ENCODE results near the gene ELL2. TPM values are rescaled to one million over a fixed set of nuclear protein-coding genes. Genes with fewer than 3 reads are reported as not detected.
"Not testable (repeated sequence)": the region's sequence is repeated elsewhere in the genome, so short reads cannot be mapped to it uniquely, and the experiment has no call there.

The ELL2 gene
- total RNA-seq, 2 experiments from 2014 or later = 75.0 to 78.6 TPM

DNA sequence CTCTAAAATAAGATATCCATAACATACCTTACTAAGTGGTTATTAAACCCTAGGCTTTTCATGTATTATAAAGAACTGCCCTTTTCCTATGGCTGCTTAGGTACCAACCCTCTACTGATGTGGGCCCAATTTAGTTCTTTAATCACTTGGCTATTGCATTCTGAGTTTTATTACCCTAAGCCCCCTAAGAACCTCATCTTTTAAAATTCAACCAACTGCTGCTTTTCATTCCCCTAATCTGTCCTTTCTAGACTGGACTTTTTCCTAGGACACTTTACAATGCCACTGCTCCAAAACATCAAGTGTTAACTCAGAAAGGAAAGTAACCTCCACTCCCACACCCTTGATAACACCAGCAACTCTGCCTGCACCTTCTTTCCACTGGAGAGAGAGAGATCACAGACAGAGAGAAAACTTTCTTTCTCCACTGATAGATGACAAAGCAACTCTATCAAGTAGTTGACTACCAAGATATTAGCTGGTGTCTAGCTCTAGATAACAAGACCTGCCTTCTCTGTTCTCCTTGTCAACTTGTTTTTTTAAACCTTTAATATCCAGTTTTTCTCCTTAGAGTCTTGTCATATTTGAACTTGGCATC lies 27.3 kb downstream of the ELL2 start:
- CTCF ChIA-PET = no interaction called here
- no peak overlapping the region for H3K27ac Mint-ChIP-seq
- no peak for DNase-seq
- peaks cover 16% of the 10 kb centered on the region for H3K36me3 Mint-ChIP-seq (ENCODE audit: low read depth)
- no peaks in the 10 kb centered on the region for H3K9me3 Mint-ChIP-seq
- H3K27me3 Mint-ChIP-seq (ENCODE audit: low read depth) = no peaks in the 10 kb centered on the region
- no peak overlapping the region for H3K4me3 Mint-ChIP-seq
- peaks cover 23% of the 10 kb centered on the region for H3K4me1 Mint-ChIP-seq (ENCODE audit: low read depth)
- intact Hi-C loops (cut with micrococcal nuclease) = no loop called here

DNA sequence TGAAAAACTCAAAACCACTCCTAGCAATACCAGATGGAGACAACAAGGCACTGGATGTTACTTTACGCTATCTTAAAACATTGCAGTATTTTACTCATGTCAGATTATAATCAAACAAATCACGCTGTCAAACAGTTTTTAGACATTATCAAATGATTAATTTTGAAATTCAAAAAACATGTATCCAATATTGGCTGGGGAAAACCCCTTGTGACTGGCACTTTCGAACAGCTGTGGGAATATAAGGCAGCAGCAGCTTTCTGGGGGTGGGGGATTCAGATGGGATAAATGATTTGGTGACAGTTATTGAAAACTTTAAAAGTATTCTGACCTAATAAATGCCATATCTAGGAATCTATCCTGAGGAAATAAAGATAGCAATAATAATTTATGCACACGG lies 28.7 kb downstream of the ELL2 start:
- H3K36me3 Mint-ChIP-seq (ENCODE audit: low read depth) = peaks cover 14% of the 10 kb centered on the region
- H3K4me1 Mint-ChIP-seq (ENCODE audit: low read depth) = peaks cover 31% of the 10 kb centered on the region
- no peak overlapping the region for H3K27ac Mint-ChIP-seq

GRCh38 chr5:95931079-95931833 lies 30.4 kb downstream of the ELL2 start:
- intact Hi-C loops (cut with micrococcal nuclease) = no loop called here
- Mint-ChIP-seq H3K4me3 (no peak overlapping the region), H3K27me3 (ENCODE audit: low read depth) (no peaks in the 10 kb centered on the region), H3K36me3 (ENCODE audit: low read depth) (peaks cover 12% of the 10 kb centered on the region), H3K4me1 (ENCODE audit: low read depth) (peaks cover 34% of the 10 kb centered on the region), H3K9me3 (no peaks in the 10 kb centered on the region), H3K27ac (no peak overlapping the region)
- DNase-seq = no peak
- CTCF ChIA-PET = no interaction called here

More for the DNA sequence above, 28.7 kb downstream of the ELL2 start:
- intact Hi-C loops (cut with micrococcal nuclease) = no loop called here
- no peak for DNase-seq
- Mint-ChIP-seq H3K27me3 (ENCODE audit: low read depth) (no peaks in the 10 kb centered on the region), H3K4me3 (no peak overlapping the region), H3K9me3 (no peaks in the 10 kb centered on the region)
- CTCF ChIA-PET = no interaction called here

GRCh38 chr5:95930141-95930930 lies 31.3 kb downstream of the ELL2 start:
- CTCF ChIA-PET = no interaction called here
- intact Hi-C loops (cut with micrococcal nuclease) = no loop called here
- peaks cover 35% of the 10 kb centered on the region for H3K4me1 Mint-ChIP-seq (ENCODE audit: low read depth)
- peaks cover 7% of the 10 kb centered on the region for H3K36me3 Mint-ChIP-seq (ENCODE audit: low read depth)
- DNase-seq = no peak
- no peak overlapping the region for H3K27ac Mint-ChIP-seq
- no peak overlapping the region for H3K4me3 Mint-ChIP-seq
- no peaks in the 10 kb centered on the region for H3K27me3 Mint-ChIP-seq (ENCODE audit: low read depth)
- no peaks in the 10 kb centered on the region for H3K9me3 Mint-ChIP-seq

- DNase-seq = no peak
- Mint-ChIP-seq H3K36me3 (ENCODE audit: low read depth) (peaks cover 7% of the 10 kb centered on the region), H3K4me1 (ENCODE audit: low read depth) (peaks cover 23% of the 10 kb centered on the region), H3K27me3 (ENCODE audit: low read depth) (no peaks in the 10 kb centered on the region), H3K9me3 (no peaks in the 10 kb centered on the region), H3K27ac (peak overlapping the region; percentile 47), H3K4me3 (no peak overlapping the region)
- intact Hi-C loops (cut with micrococcal nuclease) = no loop called here
- CTCF ChIA-PET = no interaction called here
Measured at GRCh38 chr5:95928724-95929253, 32.9 kb downstream of the ELL2 start.

DNA sequence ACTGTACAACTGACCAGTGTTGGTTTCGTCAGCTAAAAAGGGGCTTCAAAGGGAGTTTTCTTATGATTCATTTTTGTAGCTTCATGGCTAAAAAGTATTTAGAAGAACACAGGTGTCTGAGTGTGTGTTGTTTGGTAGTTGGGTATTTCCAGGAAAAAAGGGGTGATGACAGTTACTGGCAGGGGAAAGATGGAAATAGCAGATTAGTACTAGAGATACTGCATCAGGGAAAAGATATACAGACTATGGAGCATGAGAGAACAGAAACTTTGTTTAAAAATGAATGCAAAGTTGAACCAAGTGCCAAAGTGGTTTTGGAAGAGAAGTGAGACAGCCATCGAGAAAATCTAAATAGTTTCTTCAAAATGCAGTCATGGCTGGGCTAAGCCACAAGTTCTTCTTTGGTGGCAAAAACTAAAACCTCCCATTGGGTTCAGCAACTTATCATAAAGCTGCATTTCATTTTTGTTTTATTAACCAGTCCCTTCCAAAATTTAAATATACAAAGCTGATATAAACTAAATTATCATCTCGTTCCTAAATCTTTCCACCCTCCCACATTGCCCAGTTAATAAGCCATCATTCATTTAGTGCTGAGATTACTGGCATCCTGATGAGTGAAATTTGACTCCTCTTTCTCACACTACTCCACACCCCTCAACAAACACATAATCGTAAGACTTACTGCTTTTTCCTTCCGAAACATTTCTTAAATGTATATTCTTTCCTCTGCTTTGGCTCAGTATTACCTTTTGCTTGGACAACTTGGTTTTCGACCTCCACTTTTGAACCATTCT lies 33.5 kb downstream of the ELL2 start:
- no peak for DNase-seq
- H3K4me3 Mint-ChIP-seq = no peak overlapping the region
- CTCF ChIA-PET = no interaction called here
- no peaks in the 10 kb centered on the region for H3K9me3 Mint-ChIP-seq
- H3K36me3 Mint-ChIP-seq (ENCODE audit: low read depth) = peaks cover 7% of the 10 kb centered on the region
- H3K27me3 Mint-ChIP-seq (ENCODE audit: low read depth) = no peaks in the 10 kb centered on the region
- peaks cover 21% of the 10 kb centered on the region for H3K4me1 Mint-ChIP-seq (ENCODE audit: low read depth)
- intact Hi-C loops (cut with micrococcal nuclease) = no loop called here
- peak overlapping the region; percentile 59 for H3K27ac Mint-ChIP-seq

- DNase-seq; H3K27me3 Mint-ChIP-seq (ENCODE audit: low read depth); H3K4me3 Mint-ChIP-seq; H3K27ac Mint-ChIP-seq; CTCF ChIA-PET; intact Hi-C loops (cut with micrococcal nuclease); H3K9me3 Mint-ChIP-seq; H3K36me3 Mint-ChIP-seq (ENCODE audit: low read depth): not testable (repeated sequence)
- peaks cover 17% of the 10 kb centered on the region for H3K4me1 Mint-ChIP-seq (ENCODE audit: low read depth)
Measured at GRCh38 chr5:95927300-95927699, 34.4 kb downstream of the ELL2 start.

DNA sequence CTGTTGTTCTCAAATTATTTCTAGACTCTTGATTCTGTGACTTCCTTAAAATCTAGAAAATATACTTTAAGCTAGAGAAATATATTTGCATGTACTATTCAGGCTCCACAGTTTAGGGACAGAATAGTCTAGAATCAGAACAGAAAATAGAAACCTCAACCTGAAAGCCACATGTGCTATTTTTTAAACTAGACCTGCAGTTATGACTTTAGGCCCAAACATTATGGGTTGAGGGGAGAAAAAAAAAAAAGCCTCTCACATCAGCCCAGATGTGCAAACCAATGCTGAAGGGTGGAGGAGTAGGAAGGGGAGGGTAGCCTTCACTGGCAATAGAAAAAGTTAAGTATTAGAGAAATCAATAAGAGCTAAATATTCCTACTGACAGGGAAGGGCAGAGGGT lies 35.7 kb downstream of the ELL2 start:
- Mint-ChIP-seq H3K27me3 (ENCODE audit: low read depth) (no peaks in the 10 kb centered on the region), H3K9me3 (no peaks in the 10 kb centered on the region)

GRCh38 chr5:95925378-95925744 lies 36.3 kb downstream of the ELL2 start:
- intact Hi-C loops (cut with micrococcal nuclease) = no loop called here
- Mint-ChIP-seq H3K36me3 (ENCODE audit: low read depth) (peaks cover 7% of the 10 kb centered on the region), H3K4me3 (no peak overlapping the region), H3K4me1 (ENCODE audit: low read depth) (peaks cover 17% of the 10 kb centered on the region), H3K27me3 (ENCODE audit: low read depth) (no peaks in the 10 kb centered on the region), H3K27ac (no peak overlapping the region), H3K9me3 (no peaks in the 10 kb centered on the region)
- DNase-seq = no peak
- CTCF ChIA-PET = no interaction called here

More for the DNA sequence above, 35.7 kb downstream of the ELL2 start:
- no peak overlapping the region for H3K27ac Mint-ChIP-seq
- H3K4me3 Mint-ChIP-seq = no peak overlapping the region
- intact Hi-C loops (cut with micrococcal nuclease) = no loop called here
- H3K36me3 Mint-ChIP-seq (ENCODE audit: low read depth) = peaks cover 7% of the 10 kb centered on the region
- peaks cover 17% of the 10 kb centered on the region for H3K4me1 Mint-ChIP-seq (ENCODE audit: low read depth)
- CTCF ChIA-PET = interaction anchor here (0.7 kb wide), 1 partner anchor 791 kb away, joined by 5 read pairs; no protein-coding TSS in a partner anchor
- no peak for DNase-seq

- no peak overlapping the region for H3K4me3 Mint-ChIP-seq
- H3K36me3 Mint-ChIP-seq (ENCODE audit: low read depth) = peaks cover 7% of the 10 kb centered on the region
- no peak overlapping the region for H3K27ac Mint-ChIP-seq
- no peaks in the 10 kb centered on the region for H3K9me3 Mint-ChIP-seq
- no peaks in the 10 kb centered on the region for H3K27me3 Mint-ChIP-seq (ENCODE audit: low read depth)
- no peak for DNase-seq
- intact Hi-C loops (cut with micrococcal nuclease) = no loop called here
- H3K4me1 Mint-ChIP-seq (ENCODE audit: low read depth) = peaks cover 17% of the 10 kb centered on the region
- CTCF ChIA-PET = no interaction called here
Measured at GRCh38 chr5:95924720-95925377, 36.8 kb downstream of the ELL2 start.

DNA sequence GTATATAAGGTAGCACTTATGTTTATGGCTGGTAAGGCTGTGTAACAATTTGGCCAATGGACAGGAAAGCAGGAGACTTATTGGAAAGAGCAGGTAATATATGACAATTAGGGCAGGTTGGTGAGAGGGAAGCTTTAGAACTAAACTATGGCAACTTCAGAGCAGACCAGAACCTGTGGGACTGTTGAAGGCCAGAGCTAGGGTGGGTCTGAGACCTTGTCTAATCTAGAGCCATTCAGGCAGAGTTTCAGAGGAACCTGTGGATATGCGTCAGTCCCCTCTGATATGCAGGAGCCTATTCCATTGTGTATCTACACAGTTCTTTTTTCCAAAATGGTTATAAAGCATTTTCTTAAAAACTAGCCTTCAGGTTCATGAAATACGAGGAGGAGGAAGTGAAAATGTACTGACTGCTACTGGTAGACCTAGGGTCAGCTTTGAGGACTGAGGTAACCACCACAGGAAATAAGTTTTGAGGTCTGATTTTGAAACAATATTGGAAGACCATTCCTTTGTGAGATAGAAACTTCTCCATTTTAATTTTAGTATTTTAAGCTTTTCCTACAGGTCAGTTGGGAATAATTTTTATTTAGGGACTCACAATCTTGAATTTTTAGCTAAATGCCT lies 37.6 kb downstream of the ELL2 start:
- Mint-ChIP-seq H3K36me3 (ENCODE audit: low read depth) (peaks cover 6% of the 10 kb centered on the region), H3K9me3 (no peaks in the 10 kb centered on the region), H3K27ac (no peak overlapping the region), H3K4me3 (no peak overlapping the region), H3K27me3 (ENCODE audit: low read depth) (no peaks in the 10 kb centered on the region), H3K4me1 (ENCODE audit: low read depth) (peaks cover 17% of the 10 kb centered on the region)
- intact Hi-C loops (cut with micrococcal nuclease) = no loop called here
- CTCF ChIA-PET = interaction anchor here (0.6 to 0.7 kb wide), 2 partner anchors 473 to 1330 kb away, joined by 3 read pairs; no protein-coding TSS in a partner anchor
- DNase-seq = no peak
